HEK293 (cell line): Measurements from ENCODE around the gene OST4.
A peak's percentile ranks its signal among the peaks of the same experiment; 100 is the strongest.

Experiments
- BCL11B ChIP-seq: fragments of 450-650 bp; formaldehyde crosslinking; IDR thresholded peaks from 2 replicates; pipeline ENCODE4 v1.5.1; 2016; ENCODE audit warnings: low read depth, missing biosample characterization, missing genetic modification characterization
- INSM2 ChIP-seq: fragments of 450-650 bp; formaldehyde crosslinking; IDR thresholded peaks from 2 replicates; pipeline ENCODE4 v1.5.1; 2016; ENCODE audit warnings: missing biosample characterization, missing genetic modification characterization
- MZF1 ChIP-seq: fragments of 450-650 bp; formaldehyde crosslinking; IDR thresholded peaks from 2 replicates; pipeline ENCODE4 v1.5.1; 2017; ENCODE audit warnings: missing biosample characterization, missing genetic modification characterization, borderline replicate concordance
- PRDM4 ChIP-seq: fragments of 450-650 bp; formaldehyde crosslinking; IDR thresholded peaks from 2 replicates; pipeline ENCODE4 v1.5.1; 2017; ENCODE audit warnings: missing biosample characterization, missing genetic modification characterization
- YY1 ChIP-seq: fragments of 450-650 bp; formaldehyde crosslinking; IDR thresholded peaks from 2 replicates; pipeline ENCODE4 v1.5.1; 2018; ENCODE audit warnings: missing biosample characterization, missing genetic modification characterization
- ZBTB7A ChIP-seq: fragments of 450-650 bp; formaldehyde crosslinking; IDR thresholded peaks from 2 replicates; pipeline ENCODE4 v1.5.1; 2016; ENCODE audit warnings: low read depth, missing biosample characterization, missing genetic modification characterization
- ZBTB8A ChIP-seq: fragments of 450-650 bp; formaldehyde crosslinking; IDR thresholded peaks from 2 replicates; pipeline ENCODE4 v1.5.1; 2016; ENCODE audit warnings: missing biosample characterization, missing genetic modification characterization
- ZEB2 ChIP-seq: fragments of 450-650 bp; formaldehyde crosslinking; IDR thresholded peaks from 2 replicates; pipeline ENCODE4 v1.5.1; 2016; ENCODE audit warnings: missing biosample characterization, missing genetic modification characterization
- ZFP37 ChIP-seq: fragments of 450-650 bp; formaldehyde crosslinking; IDR thresholded peaks from 2 replicates; pipeline ENCODE4 v1.5.1; 2016; ENCODE audit warnings: missing biosample characterization, missing genetic modification characterization
- ZNF10 ChIP-seq: fragments of 450-650 bp; formaldehyde crosslinking; IDR thresholded peaks from 2 replicates; pipeline ENCODE4 v1.5.1; 2017; ENCODE audit warnings: missing biosample characterization, missing genetic modification characterization
- ZNF132 ChIP-seq: fragments of 450-650 bp; formaldehyde crosslinking; IDR thresholded peaks from 2 replicates; pipeline ENCODE4 v1.5.1; 2017; ENCODE audit warnings: missing biosample characterization, missing genetic modification characterization, borderline replicate concordance
- ZNF155 ChIP-seq: fragments of 450-650 bp; formaldehyde crosslinking; IDR thresholded peaks from 2 replicates; pipeline ENCODE4 v1.5.1; 2016; ENCODE audit warnings: missing biosample characterization, missing genetic modification characterization
- ZNF184 ChIP-seq: fragments of 450-650 bp; IDR thresholded peaks from 2 replicates; pipeline ENCODE4 v1.5.1; 2018; ENCODE audit warnings: missing biosample characterization, mild to moderate bottlenecking, missing genetic modification characterization
- ZNF24 ChIP-seq: fragments of 450-650 bp; formaldehyde crosslinking; IDR thresholded peaks from 2 replicates; pipeline ENCODE4 v1.5.1; 2016; ENCODE audit warnings: missing biosample characterization, missing genetic modification characterization
- ZNF302 ChIP-seq: fragments of 450-650 bp; formaldehyde crosslinking; IDR thresholded peaks from 2 replicates; pipeline ENCODE4 v1.5.1; 2016; ENCODE audit warnings: missing biosample characterization, missing genetic modification characterization, low read depth
- ZNF324 ChIP-seq: fragments of 450-650 bp; formaldehyde crosslinking; IDR thresholded peaks from 2 replicates; pipeline ENCODE4 v1.5.1; 2016; ENCODE audit warnings: missing biosample characterization, missing genetic modification characterization
- ZNF394 ChIP-seq: fragments of 450-650 bp; formaldehyde crosslinking; IDR thresholded peaks from 2 replicates; pipeline ENCODE4 v1.5.1; 2016; ENCODE audit warnings: missing biosample characterization, missing genetic modification characterization, mild to moderate bottlenecking, moderate library complexity, borderline replicate concordance
- ZNF555 ChIP-seq: fragments of 450-650 bp; formaldehyde crosslinking; conservative IDR thresholded peaks from 2 replicates; pipeline ENCODE4 v1.5.1; 2017; ENCODE audit warnings: missing biosample characterization, mild to moderate bottlenecking, missing genetic modification characterization, inconsistent platforms
- ZNF561 ChIP-seq: fragments of 450-650 bp; IDR thresholded peaks from 2 replicates; pipeline ENCODE4 v1.5.1; 2018; ENCODE audit warnings: missing biosample characterization, missing genetic modification characterization, borderline replicate concordance
- ZNF639 ChIP-seq: fragments of 450-650 bp; formaldehyde crosslinking; IDR thresholded peaks from 2 replicates; pipeline ENCODE4 v1.5.1; 2016; ENCODE audit warnings: missing biosample characterization, missing genetic modification characterization
- ZNF747 ChIP-seq: fragments of 450-650 bp; formaldehyde crosslinking; IDR thresholded peaks from 2 replicates; pipeline ENCODE4 v1.5.1; 2016; ENCODE audit warnings: missing biosample characterization, missing genetic modification characterization
- TF ChIP-seq, protein P1 (sequence below): fragments of 450-650 bp; formaldehyde crosslinking; IDR thresholded peaks from 2 replicates; pipeline ENCODE4 v1.5.1; 2016; ENCODE audit warnings: missing biosample characterization, missing genetic modification characterization
- TF ChIP-seq, protein P2 (sequence below): fragments of 450-650 bp; IDR thresholded peaks from 2 replicates; pipeline ENCODE4 v1.5.1; 2018; ENCODE audit warnings: missing biosample characterization, missing genetic modification characterization
- TF ChIP-seq, protein P3 (sequence below): fragments of 450-650 bp; formaldehyde crosslinking; IDR thresholded peaks from 2 replicates; pipeline ENCODE4 v1.5.1; 2016; ENCODE audit warnings: missing biosample characterization, missing genetic modification characterization

Gene OST4

DNA sequence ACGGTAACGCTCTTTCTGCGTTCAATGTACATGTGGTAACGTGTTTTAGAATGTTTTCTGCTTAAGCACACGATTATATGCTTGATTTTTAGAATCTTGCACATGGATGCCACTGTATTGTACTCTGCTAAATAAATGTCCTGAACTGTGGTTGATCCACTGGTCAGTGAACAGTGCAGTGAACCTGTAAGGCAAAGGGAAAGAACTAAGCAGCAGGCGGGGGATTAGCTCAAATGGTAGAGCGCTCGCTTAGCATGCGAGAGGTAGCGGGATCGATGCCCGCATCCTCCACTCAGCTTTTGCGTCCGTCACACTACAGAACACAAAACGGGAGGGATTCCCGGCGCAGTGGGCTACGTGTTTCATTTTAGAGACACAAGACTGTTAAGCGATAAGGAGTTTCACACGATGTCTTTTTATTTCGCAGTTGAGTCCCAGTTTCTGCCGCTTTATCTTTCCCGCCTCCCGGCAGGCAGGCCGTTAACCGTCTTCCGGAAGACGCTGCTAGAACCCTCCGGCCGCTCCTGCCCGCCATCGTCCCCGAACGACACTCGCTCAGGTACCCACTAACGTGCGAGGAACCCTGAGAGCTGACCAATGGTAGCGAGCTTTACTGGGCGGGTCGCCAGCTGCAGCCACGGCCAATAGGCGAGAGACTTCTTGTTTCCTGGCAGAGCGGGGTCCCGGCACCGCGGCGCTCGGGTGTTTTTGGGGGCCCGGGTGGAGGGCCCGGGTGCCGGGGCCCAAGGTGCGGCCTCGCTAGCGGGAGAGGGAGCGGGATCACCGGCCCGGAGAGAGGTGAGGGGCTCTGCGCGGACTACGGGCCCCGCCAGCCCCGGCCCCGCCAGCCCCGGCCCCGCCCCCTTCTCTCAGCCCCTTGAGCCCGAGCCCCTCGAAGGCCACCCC is 20.2 kb downstream of the OST4 start, which contains the start of gene AGBL5 (continued):
- no peak for TF ChIP-seq ZNF555 (tag by site-specific recombination)
- peak; percentile 35 for TF ChIP-seq ZBTB8A
- 0 out of 2 replicates have a peak, but pooled peaks have one; percentile 39 for TF ChIP-seq ZNF184 (tag by site-specific recombination)
- TF ChIP-seq MZF1 (tag by site-specific recombination): peak; percentile 66; the same call in 1 of the 2 replicates
- TF ChIP-seq, protein P1, sequence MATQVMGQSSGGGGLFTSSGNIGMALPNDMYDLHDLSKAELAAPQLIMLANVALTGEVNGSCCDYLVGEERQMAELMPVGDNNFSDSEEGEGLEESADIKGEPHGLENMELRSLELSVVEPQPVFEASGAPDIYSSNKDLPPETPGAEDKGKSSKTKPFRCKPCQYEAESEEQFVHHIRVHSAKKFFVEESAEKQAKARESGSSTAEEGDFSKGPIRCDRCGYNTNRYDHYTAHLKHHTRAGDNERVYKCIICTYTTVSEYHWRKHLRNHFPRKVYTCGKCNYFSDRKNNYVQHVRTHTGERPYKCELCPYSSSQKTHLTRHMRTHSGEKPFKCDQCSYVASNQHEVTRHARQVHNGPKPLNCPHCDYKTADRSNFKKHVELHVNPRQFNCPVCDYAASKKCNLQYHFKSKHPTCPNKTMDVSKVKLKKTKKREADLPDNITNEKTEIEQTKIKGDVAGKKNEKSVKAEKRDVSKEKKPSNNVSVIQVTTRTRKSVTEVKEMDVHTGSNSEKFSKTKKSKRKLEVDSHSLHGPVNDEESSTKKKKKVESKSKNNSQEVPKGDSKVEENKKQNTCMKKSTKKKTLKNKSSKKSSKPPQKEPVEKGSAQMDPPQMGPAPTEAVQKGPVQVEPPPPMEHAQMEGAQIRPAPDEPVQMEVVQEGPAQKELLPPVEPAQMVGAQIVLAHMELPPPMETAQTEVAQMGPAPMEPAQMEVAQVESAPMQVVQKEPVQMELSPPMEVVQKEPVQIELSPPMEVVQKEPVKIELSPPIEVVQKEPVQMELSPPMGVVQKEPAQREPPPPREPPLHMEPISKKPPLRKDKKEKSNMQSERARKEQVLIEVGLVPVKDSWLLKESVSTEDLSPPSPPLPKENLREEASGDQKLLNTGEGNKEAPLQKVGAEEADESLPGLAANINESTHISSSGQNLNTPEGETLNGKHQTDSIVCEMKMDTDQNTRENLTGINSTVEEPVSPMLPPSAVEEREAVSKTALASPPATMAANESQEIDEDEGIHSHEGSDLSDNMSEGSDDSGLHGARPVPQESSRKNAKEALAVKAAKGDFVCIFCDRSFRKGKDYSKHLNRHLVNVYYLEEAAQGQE (tag by site-specific recombination): no peak
- TF ChIP-seq ZNF155 (tag by site-specific recombination): no peak
- peak; percentile 88 for TF ChIP-seq ZFP37 (tag by site-specific recombination)
- peak; percentile 66; the same call in 1 of the 2 replicates for TF ChIP-seq ZNF10 (tag by site-specific recombination)
- TF ChIP-seq ZNF747: no peak
- TF ChIP-seq INSM2 (tag by site-specific recombination): peak; percentile 22
- TF ChIP-seq ZNF561 (tag by site-specific recombination): 0 out of 2 replicates have a peak, but pooled peaks have one; percentile 69
- TF ChIP-seq ZNF132 (tag by site-specific recombination): no peak
- peak; percentile 96 for TF ChIP-seq ZEB2 (tag by site-specific recombination)
- TF ChIP-seq YY1 (tag by site-specific recombination): 0 out of 2 replicates have a peak, but pooled peaks have one; percentile 55
- peak; percentile 80; the same call in 1 of the 2 replicates for TF ChIP-seq ZNF639 (tag by site-specific recombination)
- TF ChIP-seq ZNF324: peak; percentile 26; the same call in 1 of the 2 replicates
- TF ChIP-seq PRDM4 (tag by site-specific recombination): 0 out of 2 replicates have a peak, but pooled peaks have one; percentile 9
- TF ChIP-seq ZNF302 (tag by site-specific recombination): no peak
- peak; percentile 34; the same call in 1 of the 2 replicates for TF ChIP-seq ZNF24 (tag by site-specific recombination)
- TF ChIP-seq, protein P2, sequence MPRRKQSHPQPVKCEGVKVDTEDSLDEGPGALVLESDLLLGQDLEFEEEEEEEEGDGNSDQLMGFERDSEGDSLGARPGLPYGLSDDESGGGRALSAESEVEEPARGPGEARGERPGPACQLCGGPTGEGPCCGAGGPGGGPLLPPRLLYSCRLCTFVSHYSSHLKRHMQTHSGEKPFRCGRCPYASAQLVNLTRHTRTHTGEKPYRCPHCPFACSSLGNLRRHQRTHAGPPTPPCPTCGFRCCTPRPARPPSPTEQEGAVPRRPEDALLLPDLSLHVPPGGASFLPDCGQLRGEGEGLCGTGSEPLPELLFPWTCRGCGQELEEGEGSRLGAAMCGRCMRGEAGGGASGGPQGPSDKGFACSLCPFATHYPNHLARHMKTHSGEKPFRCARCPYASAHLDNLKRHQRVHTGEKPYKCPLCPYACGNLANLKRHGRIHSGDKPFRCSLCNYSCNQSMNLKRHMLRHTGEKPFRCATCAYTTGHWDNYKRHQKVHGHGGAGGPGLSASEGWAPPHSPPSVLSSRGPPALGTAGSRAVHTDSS (tag by site-specific recombination): peak; percentile 49; the same call in 1 of the 2 replicates
- TF ChIP-seq, protein P3, sequence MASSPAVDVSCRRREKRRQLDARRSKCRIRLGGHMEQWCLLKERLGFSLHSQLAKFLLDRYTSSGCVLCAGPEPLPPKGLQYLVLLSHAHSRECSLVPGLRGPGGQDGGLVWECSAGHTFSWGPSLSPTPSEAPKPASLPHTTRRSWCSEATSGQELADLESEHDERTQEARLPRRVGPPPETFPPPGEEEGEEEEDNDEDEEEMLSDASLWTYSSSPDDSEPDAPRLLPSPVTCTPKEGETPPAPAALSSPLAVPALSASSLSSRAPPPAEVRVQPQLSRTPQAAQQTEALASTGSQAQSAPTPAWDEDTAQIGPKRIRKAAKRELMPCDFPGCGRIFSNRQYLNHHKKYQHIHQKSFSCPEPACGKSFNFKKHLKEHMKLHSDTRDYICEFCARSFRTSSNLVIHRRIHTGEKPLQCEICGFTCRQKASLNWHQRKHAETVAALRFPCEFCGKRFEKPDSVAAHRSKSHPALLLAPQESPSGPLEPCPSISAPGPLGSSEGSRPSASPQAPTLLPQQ (tag by site-specific recombination): peak; percentile 49; the same call in 1 of the 2 replicates
- 0 out of 2 replicates have a peak, but pooled peaks have one; percentile 53 for TF ChIP-seq ZBTB7A (tag by site-specific recombination)
- TF ChIP-seq BCL11B (tag by site-specific recombination): no peak; the same call in none of the 2 replicates
- peak; percentile 70 for TF ChIP-seq ZNF394 (tag by site-specific recombination)
